Panc1 (cell line): Measurements from ENCODE around the gene CNN2. TPM values are rescaled to one million over a fixed set of nuclear protein-coding genes. Genes with fewer than 3 reads are reported as not detected.

Experiments used
- ATAC-seq: fragments of 200-7000 bp; cut with Tn5 transposase; 2 replicates; pipeline ENCODE4 v1.9.1; 2020; ENCODE audit warnings: mild to moderate bottlenecking, moderate library complexity
- BruUV-seq: library from RNA; stranded (reverse); fragments of 400-500 nt; replicated peaks from 2 replicates; lab custom pipeline; 2021; lab: Mats Ljungman, UMichigan
- CTCF ChIA-PET: fragments of 300-600 bp; sonication (Branson Sonifier 250); formaldehyde crosslinking; loops from one replicate; lab custom pipeline; 2022; ENCODE audit warnings: antibody characterized with exemption; lab: Charles Lee
- POLR2A ChIA-PET: fragments of 300-600 bp; sonication (Branson Sonifier 250); formaldehyde crosslinking; loops from one replicate; lab custom pipeline; 2022; ENCODE audit warnings: antibody characterized with exemption; lab: Charles Lee
- DNase-seq: peaks from one replicate; pipeline ENCODE4 v3.0.0-alpha.2; 2010; ENCODE audit warnings: low read depth, low spot score
- H3K27ac ChIP-seq: 2 replicates; pipeline ENCODE4 v1.5.1; 2011; ENCODE audit warnings: mild to moderate bottlenecking, low read length, inconsistent platforms
- H3K27me3 ChIP-seq: fragments of 200-500 bp; sonication (Bioruptor generic); 2 replicates; pipeline ENCODE4 v1.6.0; 2014; ENCODE audit warnings: low read length, inconsistent platforms; ENCODE audit not compliant: control insufficient read depth, insufficient read depth
- H3K36me3 ChIP-seq: fragments of 200-500 bp; sonication (Bioruptor generic); 2 replicates; pipeline ENCODE4 v1.5.1; 2014; ENCODE audit warnings: inconsistent platforms, mild to moderate bottlenecking, low read length, moderate library complexity; ENCODE audit not compliant: control insufficient read depth, insufficient read depth
- H3K4me1 ChIP-seq: 2 replicates; pipeline ENCODE4 v1.5.1; 2011; ENCODE audit warnings: inconsistent platforms, mild to moderate bottlenecking, low read length, moderate library complexity; ENCODE audit not compliant: control insufficient read depth, insufficient read depth
- H3K4me3 ChIP-seq, 2 experiments: 2 replicates each; pipeline ENCODE4 v1.5.1; 2011 to 2012; ENCODE audit warnings: low read depth in 2 of 2, low read length in 2 of 2, mild to moderate bottlenecking in 2 of 2, inconsistent platforms in 1 of 2, moderate library complexity in 1 of 2
- H3K9me3 ChIP-seq: fragments of 200-500 bp; sonication (Bioruptor generic); 2 replicates; pipeline ENCODE4 v1.5.1; 2014; ENCODE audit warnings: low read depth, mild to moderate bottlenecking, inconsistent platforms, low read length, moderate library complexity; ENCODE audit not compliant: control insufficient read depth, insufficient read depth
- CTCF ChIP-seq: fragments of 450-650 bp; IDR thresholded peaks from 2 replicates; pipeline ENCODE4 v1.5.1; 2017; ENCODE audit warnings: mild to moderate bottlenecking
- POLR2AphosphoS5 ChIP-seq: IDR thresholded peaks from 2 replicates; pipeline ENCODE4 v1.6.1; 2012; ENCODE audit warnings: mild to moderate bottlenecking, low read depth, low read length, moderate library complexity
- REST ChIP-seq, 2 experiments: IDR thresholded peaks; 2 replicates each; pipeline ENCODE4 v1.6.1; 2011 to 2012; ENCODE audit warnings: low read depth in 2 of 2, control low read depth in 1 of 2, low read length in 1 of 2, mild to moderate bottlenecking in 1 of 2, moderate library complexity in 1 of 2; ENCODE audit not compliant: insufficient read depth in 1 of 2
- SIN3A ChIP-seq: IDR thresholded peaks from 2 replicates; pipeline ENCODE4 v1.6.1; 2012; ENCODE audit warnings: low read depth, mild to moderate bottlenecking, low read length, moderate library complexity, borderline replicate concordance; ENCODE audit not compliant: insufficient read depth
- TCF7L2 ChIP-seq: IDR thresholded peaks from 2 replicates; pipeline ENCODE4 v1.6.1; 2011; ENCODE audit warnings: mild to moderate bottlenecking, low read depth, low read length, inconsistent platforms
- in situ Hi-C: cut with HindIII; loops from 2 replicates; pipeline ENCODE4 v1.10.0; 2016; ENCODE audit warnings: low sequenced_read_pairs, low pct_unique_long_range_greater_than_20kb
- intact Hi-C: fragments of 100-400 bp; cut with micrococcal nuclease; formaldehyde crosslinking; loops from one replicate; pipeline ENCODE4 v1.10.0; 2022; ENCODE audit not compliant: unreplicated experiment
- total RNA-seq: library from RNA; stranded (reverse); gene quantifications from one replicate; pipeline ENCODE4 v1.2.1, GENCODE V29; 2021; ENCODE audit not compliant: unreplicated experiment

The CNN2 gene
- total RNA-seq, 1 experiment from 2014 or later: 203 TPM

DNA sequence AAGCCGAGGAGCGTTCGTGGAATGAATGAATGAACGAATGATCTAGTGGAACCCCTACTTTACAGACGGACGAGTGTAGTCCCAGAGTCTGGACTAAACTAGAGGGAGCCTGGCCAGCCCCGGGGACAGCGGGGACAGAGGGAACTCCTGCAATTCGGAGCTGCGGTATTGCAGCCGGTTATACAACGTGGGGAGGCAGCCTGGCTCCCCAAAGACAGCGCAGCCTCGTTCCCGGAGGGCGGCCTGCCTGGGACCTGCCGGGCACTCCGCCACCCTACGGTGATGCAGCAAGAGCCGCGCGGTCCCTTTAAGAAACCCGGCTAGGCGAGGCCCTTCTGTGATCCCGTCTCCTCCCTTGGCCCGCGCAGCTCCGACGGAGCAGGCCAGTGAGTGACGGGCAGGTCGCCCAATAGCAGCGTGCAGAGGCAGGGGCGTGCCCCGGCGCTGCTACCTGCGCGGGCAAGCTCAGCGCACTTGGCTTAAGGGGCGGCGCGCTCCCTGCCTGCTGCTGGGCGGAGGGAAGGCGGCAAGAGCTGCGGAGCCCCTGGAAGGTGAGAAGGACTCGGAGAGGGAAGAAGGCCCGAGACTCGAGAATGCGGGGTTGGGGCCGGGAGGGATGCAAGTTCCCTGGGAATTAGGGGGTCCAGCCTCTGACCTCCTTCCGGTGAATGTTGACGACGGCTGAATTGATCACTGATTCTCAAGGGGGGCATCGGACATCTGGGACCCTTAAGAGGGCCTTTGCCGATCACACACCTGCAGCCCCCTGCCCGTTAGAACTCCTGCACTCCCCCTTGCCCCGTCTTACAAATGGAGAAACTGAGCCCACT, 13.5 kb downstream of the CNN2 start, which contains the start of gene ABCA7:
Gene ABCA7 (plus strand): TSS at position 462 of the 830 bp plus-strand sequence. CDS start 1,255 bp downstream, outside the sequence.
- no TSS peak for BruUV-seq
- Histone ChIP-seq H3K9me3 (no peaks in the 10 kb centered on the region), H3K4me3 (peak within 1 kb of the TSS; percentile 63 to 82), H3K36me3 (peaks cover 6% of the 10 kb centered on the region; the same call in 1 of the 2 replicates), H3K4me1 (peaks cover 19% of the 10 kb centered on the region), H3K27me3 (no peaks in the 10 kb centered on the region), H3K27ac (peak within 1 kb of the TSS; percentile 84)
- in situ Hi-C loops (no loop called here), intact Hi-C loops (no loop called here)
- TF ChIP-seq SIN3A: peak; percentile 66; the same call in 1 of the 2 replicates
- TF ChIP-seq TCF7L2: 0 out of 2 replicates have a peak, but pooled peaks have one; percentile 20
- TF ChIP-seq REST (IDR thresholded peaks at IDR 0.05; ENCODE audit: insufficient read depth in 1 of 2, low read depth in 2 of 2, low read length in 1 of 2): 0 out of 4 replicates have a peak, but pooled peaks of 1 of the 2 experiments have one; percentile 18
- no peak for TF ChIP-seq CTCF
- peak; percentile 79 for TF ChIP-seq POLR2AphosphoS5
- ATAC-seq (peak; percentile 85), DNase-seq (peak; percentile 78)
- CTCF ChIA-PET: no interaction called here
- POLR2A ChIA-PET: interaction anchor here (0.5 to 0.6 kb wide), 2 partner anchors 10 to 11 kb away, joined by 5 to 9 read pairs; no protein-coding TSS in a partner anchor

DNA sequence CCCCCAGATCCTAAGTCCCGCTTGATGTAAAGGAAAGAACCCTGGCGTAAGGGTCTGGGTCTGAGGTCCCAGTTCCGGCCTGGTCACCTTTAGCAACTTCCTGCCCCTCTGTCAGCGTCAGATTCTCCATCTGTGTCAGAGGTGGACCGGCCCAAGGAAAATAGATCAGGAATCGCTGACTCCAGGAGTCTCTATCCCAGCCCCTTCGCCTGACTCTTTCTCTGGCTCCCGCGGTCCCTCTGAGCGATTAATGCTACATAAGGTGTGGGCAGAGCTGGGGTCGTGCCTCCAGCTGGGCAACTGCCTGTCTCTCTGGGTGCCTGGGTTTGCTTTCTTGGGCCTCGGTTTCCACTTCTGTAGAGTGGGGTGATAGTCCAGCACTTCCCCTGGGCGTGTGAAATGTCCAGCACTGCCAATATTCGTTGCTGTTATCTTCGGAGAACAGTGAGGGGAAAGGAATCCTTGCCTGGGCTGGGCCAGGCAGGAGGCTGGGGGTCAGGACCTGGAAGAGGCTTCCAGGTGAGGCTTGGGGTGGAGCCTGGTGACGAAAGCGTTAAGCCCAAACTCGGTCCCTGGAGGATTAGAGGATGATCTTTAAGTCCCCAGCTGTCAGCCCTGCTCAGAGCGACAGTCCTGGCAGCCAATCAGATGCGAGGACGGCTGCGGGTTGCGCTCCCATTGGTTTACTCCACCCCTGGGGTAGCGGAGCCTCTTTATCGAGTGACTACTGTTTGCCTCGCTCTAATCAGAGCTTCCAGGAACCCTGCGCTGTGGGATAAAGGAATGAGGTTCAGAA, 14.3 kb downstream of the CNN2 start:
- TF ChIP-seq CTCF: no peak
- intact Hi-C loops: no loop called here
- Histone ChIP-seq H3K9me3 (no peaks in the 10 kb centered on the region), H3K4me3 (peak overlapping the region; percentile 63 to 82), H3K36me3 (peaks cover 6% of the 10 kb centered on the region; the same call in 1 of the 2 replicates), H3K27ac (peak overlapping the region; percentile 92), H3K4me1 (peaks cover 19% of the 10 kb centered on the region), H3K27me3 (no peaks in the 10 kb centered on the region)
- CTCF ChIA-PET: interaction anchor here (0.6 kb wide), 1 partner anchor 239 kb away, joined by 3 read pairs; no protein-coding TSS in a partner anchor
- BruUV-seq: no TSS peak
- DNase-seq: peak; percentile 79
- in situ Hi-C loops: no loop called here
- ATAC-seq: peak; percentile 69
- POLR2A ChIA-PET: interaction anchor here (0.5 kb wide), 2 partner anchors 11 to 12 kb away, joined by 5 read pairs; no protein-coding TSS in a partner anchor
